NCI-H446 treated with DMSO at 0.1 percent for 48 hours (cell line): ENCODE results near the gene KCNJ10.

Experiments
- DNase-seq: peaks from one replicate; lab custom pipeline; 2025; lab: John Stamatoyannopoulos, UW

The KCNJ10 gene

DNA sequence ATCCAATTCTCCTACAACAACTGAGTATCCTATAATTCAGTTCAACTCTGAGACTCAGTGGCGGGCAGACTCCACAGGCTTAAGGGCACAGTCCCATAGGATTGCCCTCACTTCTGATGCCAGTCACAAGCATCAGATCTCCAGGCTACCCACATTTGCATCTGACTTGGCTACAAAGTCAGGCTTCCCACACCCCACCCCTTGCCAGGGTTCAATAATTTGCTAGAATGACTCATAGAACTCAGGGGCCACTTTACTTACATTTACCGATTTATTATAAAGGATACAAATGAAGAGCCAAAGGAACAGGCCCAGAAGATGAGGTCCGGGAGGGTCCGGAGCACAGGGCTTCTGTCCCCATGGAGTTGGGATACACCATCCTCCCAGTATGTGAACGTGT lies 80.0 kb downstream of the KCNJ10 start:
- DNase-seq, result no peak

DNA sequence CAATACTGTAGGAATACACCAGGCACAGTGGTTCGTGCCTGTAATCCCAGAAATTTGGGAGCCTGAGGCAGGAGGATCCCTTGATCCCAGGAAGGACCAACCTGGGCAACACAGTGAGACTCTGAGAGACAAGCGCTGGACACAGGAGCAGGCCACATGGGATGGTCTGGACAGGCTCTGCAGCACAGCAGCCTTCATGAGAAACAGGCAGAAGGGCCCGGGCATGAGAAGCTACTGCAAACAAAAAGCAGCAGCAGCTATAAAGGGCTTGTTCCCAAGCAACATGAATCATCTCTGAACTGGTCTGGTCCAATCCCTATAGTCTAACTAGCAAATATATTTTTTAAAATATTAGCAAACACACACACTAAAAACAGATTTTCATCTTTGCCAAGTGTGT lies 80.4 kb downstream of the KCNJ10 start:
- no peak for DNase-seq

DNA sequence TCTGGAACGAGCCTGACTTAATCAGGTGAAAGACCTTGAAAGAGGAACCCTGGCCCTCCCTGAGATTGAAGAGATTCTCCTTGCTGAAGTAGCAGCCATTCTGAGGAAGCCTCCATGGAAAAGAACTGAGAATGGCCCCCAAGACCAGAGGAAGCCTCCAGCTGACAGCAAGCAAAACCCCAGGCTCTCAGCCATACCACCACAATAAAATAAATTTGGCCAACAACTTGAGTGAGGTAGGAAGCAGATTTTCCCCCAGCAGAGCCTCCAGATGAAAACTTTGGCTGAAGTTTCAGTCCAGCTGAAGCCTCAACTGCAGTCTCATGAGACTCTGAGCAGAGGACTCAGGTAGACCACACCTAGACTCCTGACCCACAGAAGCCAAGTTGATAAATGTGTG lies 82.0 kb downstream of the KCNJ10 start:
- no peak for DNase-seq

DNA sequence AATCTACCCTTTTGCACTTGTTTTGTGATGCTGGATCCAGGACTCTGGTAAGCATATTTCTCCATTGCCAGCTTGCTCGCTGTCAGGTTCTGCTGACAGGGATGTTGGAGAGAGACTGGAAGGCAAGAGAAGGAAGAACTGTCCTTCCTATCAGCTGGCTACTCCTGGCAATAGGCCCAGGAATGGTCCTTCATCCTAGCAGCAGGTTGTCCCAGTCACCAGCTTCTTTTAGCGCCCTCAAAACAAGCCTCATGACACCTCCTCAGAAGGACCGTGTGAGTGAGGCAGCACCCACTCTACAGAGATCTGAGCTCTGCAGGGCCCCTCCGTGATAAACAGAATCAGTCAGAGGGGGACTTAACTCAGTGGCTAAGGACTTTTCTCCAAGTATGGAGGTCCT lies 82.8 kb downstream of the KCNJ10 start:
- no peak for DNase-seq

DNA sequence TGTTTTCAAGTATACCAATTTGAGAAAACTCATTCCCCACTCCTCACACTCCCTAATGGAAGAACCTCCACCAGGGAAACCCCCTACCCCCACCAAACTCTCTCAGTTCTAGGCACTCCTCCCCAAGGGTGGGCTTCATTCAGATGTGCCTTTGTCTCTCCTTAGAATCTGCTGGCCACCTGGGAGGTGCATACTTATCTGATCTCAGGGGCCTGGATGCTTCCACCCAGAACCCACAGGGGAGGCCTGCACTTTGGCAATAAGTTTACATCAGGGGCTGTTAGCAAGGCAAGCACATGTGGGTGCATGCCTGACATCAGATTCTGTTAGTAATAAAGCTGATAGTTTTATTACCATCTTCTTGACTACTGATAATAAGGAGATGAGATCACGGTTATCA lies 83.4 kb downstream of the KCNJ10 start:
- DNase-seq, result no peak

GRCh38 chr1:159986093-159986492 lies 83.9 kb downstream of the KCNJ10 start:
- DNase-seq, result no peak

DNA sequence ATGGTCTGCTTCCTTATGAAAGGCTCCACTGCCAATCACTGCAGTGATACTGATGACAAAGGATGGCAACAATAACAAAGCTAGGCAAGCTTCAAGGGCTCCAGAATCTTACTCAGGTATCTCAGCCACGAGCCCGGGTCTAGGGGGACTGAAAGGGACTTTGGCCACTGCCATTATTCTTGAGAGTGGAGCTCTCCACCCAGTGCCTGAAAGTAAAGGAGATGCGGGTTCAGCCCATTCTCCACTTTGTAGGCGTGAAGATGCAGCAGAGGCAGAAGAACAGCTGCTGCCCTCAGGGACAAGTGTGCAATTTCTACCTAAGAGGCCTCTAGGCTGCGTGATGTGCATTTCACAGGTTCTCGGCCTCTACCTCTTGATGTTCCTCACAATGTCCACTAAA lies 84.5 kb downstream of the KCNJ10 start:
- no peak for DNase-seq

- DNase-seq, result no peak
Observed at GRCh38 chr1:159983681-159984080, 86.3 kb downstream of the KCNJ10 start.

- no peak for DNase-seq
Observed at GRCh38 chr1:159982280-159982679, 87.7 kb downstream of the KCNJ10 start.

DNA sequence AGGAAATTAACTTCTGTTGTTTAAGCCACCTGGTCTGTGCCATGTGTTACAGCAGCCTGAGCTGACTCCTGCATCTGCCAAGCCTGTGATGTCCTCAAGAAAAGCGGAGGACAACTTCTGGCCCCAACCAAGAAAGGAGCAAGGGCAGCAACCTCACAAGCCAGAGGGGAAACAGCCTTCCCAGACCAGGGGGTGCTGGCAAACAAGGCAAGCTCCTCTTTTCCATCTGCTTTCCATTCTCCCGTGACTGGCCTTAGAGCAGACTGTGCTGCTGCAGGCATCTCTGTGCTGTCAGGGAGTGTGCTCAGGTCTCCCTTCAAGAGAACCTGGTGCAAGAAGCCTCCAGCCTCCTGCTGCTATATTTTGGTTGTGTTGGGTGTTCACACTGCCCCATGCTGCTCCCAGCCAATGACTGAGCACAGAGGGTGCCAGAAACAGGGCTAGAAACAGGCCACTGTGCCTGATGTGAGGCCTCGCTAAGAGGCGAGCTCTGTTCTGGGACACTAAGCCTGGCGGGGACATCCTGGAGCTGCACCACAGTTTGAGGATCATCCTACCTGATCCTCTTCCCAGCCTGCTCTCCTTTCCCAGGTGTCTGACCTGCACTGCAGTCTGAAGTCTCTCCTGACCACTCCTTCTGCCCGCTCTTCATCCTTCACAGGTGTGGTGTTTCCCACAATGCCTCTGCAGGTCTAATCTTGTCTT lies 88.5 kb downstream of the KCNJ10 start:
- no peak for DNase-seq

- no peak for DNase-seq
Observed at GRCh38 chr1:159980786-159981185, 89.2 kb downstream of the KCNJ10 start.

DNA sequence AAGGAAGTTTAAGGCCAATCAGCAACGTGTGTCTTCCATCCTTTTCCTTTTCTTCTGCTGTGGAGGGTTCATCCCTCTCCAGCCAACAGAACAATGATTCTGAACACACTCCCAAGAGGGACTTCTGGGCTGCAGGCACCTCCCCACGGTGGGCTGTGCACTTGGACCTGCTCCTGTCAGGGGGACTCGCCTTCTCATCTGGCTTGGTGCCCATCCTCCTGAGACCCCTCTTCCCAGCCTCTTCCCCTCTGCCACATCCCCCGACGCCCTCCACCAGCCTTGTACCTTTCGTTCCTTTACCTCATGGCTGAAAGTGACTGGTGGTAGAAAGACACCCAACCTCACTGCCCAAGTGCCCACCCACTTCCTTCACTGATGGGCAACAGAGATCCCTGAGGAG lies 89.9 kb downstream of the KCNJ10 start:
- no peak for DNase-seq

- no peak for DNase-seq
Observed at GRCh38 chr1:159979257-159979656, 90.7 kb downstream of the KCNJ10 start.

- DNase-seq, result no peak
Observed at GRCh38 chr1:159978107-159978398, 91.9 kb downstream of the KCNJ10 start.

- DNase-seq, result no peak
Observed at GRCh38 chr1:159977364-159978106, 92.4 kb downstream of the KCNJ10 start.

- no peak for DNase-seq
Observed at GRCh38 chr1:159974350-159974965, 95.5 kb downstream of the KCNJ10 start.

DNA sequence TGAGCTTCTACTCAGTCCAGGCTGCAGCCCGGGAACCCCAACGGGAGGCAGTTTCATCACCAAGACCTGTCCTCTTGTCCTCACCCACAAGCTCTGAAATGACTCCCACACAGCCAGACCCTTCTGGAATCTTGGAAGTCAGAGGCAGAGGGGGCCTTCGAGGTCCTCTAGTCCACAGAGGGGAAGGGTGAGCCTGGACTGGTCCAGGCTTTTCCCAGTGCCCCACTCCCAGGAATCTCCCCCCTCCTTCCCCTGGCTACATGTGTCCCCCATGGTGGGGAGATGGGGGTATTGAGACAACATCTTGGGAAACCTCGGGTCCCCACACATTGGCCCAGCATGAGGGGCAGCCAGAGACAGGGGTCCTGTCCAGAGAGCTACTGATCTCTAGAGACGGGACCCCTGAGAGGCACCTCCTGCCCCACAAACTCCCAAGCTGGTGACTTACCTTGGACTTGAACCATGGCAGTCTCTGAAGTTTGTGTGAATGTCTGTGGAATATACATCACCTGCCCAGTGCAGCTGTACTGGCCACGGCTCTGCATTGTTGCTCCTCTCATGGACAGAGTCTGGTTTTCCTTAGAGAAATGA lies 96.5 kb downstream of the KCNJ10 start:
- no peak for DNase-seq

DNA sequence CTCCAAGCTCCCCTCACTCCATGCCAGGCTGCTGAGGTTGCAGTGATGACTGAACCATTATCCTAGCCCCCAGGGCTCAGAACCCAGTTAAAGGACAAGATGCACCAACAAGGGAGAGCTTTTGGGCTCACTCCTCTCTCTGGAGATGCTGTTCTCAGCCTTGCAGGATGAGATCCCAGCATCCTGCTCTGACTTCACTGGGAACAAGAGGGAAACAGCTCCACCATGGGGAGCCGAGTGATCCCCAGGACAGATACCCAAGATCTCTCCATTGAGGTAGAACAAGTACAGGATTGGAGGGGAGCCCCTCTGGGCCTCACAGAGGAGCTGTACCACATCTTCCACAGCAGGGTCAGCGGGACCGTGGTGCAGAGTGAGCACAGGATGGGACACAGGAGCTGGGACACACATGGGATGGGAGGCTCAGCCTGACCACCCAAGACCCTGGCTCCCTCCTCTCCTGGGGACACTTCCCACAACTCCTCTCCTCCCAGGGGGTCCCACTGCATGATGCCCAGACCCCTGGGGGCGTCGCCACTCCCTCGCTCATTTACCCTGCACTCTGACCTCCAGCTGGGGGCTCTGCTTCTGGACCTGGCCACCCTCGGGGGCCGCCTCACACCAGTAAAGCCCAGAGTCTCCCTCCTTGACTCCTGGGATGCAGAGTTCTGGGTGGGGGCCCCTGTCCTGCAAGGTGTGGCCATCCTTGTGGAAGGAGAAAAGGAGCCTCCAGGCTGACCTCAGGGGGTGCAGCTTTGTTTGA lies 97.3 kb downstream of the KCNJ10 start:
- DNase-seq, result no peak

- no peak for DNase-seq
Observed at GRCh38 chr1:159970932-159971342, 99.0 kb downstream of the KCNJ10 start.

GRCh38 chr1:159968901-159969300 lies 101.1 kb downstream of the KCNJ10 start:
- DNase-seq, result no peak

DNA sequence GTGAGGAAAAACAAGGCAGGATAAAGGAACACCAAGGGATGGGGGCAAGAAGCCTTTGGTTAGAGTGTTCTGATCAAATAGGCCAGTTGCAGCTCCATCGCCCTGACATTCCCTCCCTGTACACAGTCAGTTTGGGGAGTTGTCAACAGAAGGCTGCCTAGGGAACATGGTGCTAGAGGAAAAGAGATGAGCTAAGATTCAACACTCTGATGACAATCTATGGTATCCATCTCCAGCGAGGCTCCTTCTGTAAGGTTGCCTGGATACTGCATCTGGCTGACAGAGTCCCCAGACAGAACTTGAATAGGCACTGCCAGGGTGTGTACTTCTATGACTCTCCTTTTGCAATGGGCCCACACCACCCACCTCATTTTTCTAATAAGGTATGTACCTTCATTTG lies 104.7 kb downstream of the KCNJ10 start:
- no peak for DNase-seq

DNA sequence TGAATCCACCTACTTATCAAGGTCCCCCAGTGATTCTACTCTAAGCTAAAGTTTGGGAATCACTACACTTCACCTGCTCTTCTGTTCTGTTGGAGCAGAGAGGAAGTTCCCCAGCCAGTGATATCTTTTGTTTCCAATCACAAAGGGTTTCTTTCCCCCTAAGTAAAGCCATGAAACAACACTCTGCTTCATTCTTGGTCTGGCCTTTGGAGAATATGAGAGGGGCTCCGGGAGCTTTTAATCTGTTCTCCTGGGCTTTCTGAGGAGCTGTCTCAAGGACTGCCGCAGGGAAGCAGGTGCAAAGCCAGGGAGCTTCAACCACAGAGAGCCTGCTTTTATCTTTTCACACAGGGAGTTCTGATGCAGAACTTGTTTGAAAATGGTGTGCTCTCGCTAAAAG lies 105.8 kb downstream of the KCNJ10 start:
- no peak for DNase-seq
